ENCODE data around the gene PRKCA.

PRKCA gene

GRCh38 chr17:66777689-66778225 lies 475.3 kb downstream of the PRKCA start:
- TF ChIP-seq, protein P1, sequence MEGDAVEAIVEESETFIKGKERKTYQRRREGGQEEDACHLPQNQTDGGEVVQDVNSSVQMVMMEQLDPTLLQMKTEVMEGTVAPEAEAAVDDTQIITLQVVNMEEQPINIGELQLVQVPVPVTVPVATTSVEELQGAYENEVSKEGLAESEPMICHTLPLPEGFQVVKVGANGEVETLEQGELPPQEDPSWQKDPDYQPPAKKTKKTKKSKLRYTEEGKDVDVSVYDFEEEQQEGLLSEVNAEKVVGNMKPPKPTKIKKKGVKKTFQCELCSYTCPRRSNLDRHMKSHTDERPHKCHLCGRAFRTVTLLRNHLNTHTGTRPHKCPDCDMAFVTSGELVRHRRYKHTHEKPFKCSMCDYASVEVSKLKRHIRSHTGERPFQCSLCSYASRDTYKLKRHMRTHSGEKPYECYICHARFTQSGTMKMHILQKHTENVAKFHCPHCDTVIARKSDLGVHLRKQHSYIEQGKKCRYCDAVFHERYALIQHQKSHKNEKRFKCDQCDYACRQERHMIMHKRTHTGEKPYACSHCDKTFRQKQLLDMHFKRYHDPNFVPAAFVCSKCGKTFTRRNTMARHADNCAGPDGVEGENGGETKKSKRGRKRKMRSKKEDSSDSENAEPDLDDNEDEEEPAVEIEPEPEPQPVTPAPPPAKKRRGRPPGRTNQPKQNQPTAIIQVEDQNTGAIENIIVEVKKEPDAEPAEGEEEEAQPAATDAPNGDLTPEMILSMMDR (IDR thresholded peaks at IDR 0.05; ENCODE audit: low read depth, low read length) = no peak
- no peak for TF ChIP-seq EZH2phosphoT487 (IDR thresholded peaks at IDR 0.05; ENCODE audit: low read depth)
- Histone ChIP-seq H2AFZ (ENCODE audit: low read depth, low read length) (no peak overlapping the region), H3K79me2 (ENCODE audit: low read length) (no peaks in the 10 kb centered on the region), H4K20me1 (ENCODE audit: insufficient read depth, low read length) (no peaks in the 10 kb centered on the region), H3K4me3 (ENCODE audit: low read length) (no peak overlapping the region), H3K4me1 (ENCODE audit: low read length) (peaks cover 3% of the 10 kb centered on the region; the same call in 1 of the 2 replicates), H3K9ac (ENCODE audit: low read length) (no peak overlapping the region), H3K36me3 (replicated peaks; ENCODE audit: low read depth, low read length) (no peaks in the 10 kb centered on the region), H3K4me2 (ENCODE audit: low read length) (no peak overlapping the region), H3K27me3 (ENCODE audit: low read depth, low read length) (no peaks in the 10 kb centered on the region), H3K9me3 (ENCODE audit: insufficient read depth, low read length) (no peaks in the 10 kb centered on the region), H3K27ac (ENCODE audit: low read length) (no peak overlapping the region)

- Histone ChIP-seq H3K9ac (ENCODE audit: low read length) (no peak overlapping the region), H3K27me3 (ENCODE audit: low read depth, low read length) (no peaks in the 10 kb centered on the region), H3K4me3 (ENCODE audit: low read length) (no peak overlapping the region), H3K36me3 (replicated peaks; ENCODE audit: low read depth, low read length) (no peaks in the 10 kb centered on the region), H3K4me2 (ENCODE audit: low read length) (no peak overlapping the region), H3K4me1 (ENCODE audit: low read length) (peaks cover 3% of the 10 kb centered on the region; the same call in 1 of the 2 replicates), H3K79me2 (ENCODE audit: low read length) (no peaks in the 10 kb centered on the region), H2AFZ (ENCODE audit: low read depth, low read length) (no peak overlapping the region), H3K9me3 (ENCODE audit: insufficient read depth, low read length) (no peaks in the 10 kb centered on the region), H3K27ac (ENCODE audit: low read length) (no peak overlapping the region), H4K20me1 (ENCODE audit: insufficient read depth, low read length) (no peaks in the 10 kb centered on the region)
- TF ChIP-seq, protein P1 (IDR thresholded peaks at IDR 0.05; ENCODE audit: low read depth, low read length) = no peak
These were observed 476.3 kb downstream of the PRKCA start for GRCh38 chr17:66778531-66779236.

DNA sequence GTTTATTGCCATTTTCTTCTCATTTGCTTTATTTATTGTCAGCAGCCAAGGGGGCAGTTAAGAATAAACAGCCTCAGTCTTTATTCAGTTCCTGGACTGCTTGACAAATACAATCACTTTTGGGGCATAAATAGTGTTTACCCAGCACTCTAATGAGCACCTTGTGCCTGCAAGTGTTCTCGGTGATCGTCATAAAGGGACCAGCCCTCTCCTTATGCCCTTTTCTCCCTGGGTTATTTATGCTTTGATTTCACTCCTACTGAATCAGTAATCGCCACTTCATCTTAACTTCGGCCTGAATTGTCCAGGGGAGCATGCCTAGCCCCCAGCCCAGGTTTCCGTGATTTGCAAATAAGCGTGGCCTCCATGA lies 476.8 kb downstream of the PRKCA start:
- H3K4me3 ChIP-seq (ENCODE audit: low read length) = no peak overlapping the region
- H3K4me1 ChIP-seq (ENCODE audit: low read length) = peaks cover 3% of the 10 kb centered on the region; the same call in 1 of the 2 replicates
- H3K9ac ChIP-seq (ENCODE audit: low read length) = no peak overlapping the region
- no peaks in the 10 kb centered on the region for H3K27me3 ChIP-seq (ENCODE audit: low read depth, low read length)
- H3K4me2 ChIP-seq (ENCODE audit: low read length) = no peak overlapping the region
- H3K9me3 ChIP-seq (ENCODE audit: insufficient read depth, low read length) = no peaks in the 10 kb centered on the region
- H3K27ac ChIP-seq (ENCODE audit: low read length) = no peak overlapping the region
- H2AFZ ChIP-seq (ENCODE audit: low read depth, low read length) = no peak overlapping the region
- TF ChIP-seq, protein P1 (IDR thresholded peaks at IDR 0.05; ENCODE audit: low read depth, low read length) = no peak
- TF ChIP-seq EZH2phosphoT487 (IDR thresholded peaks at IDR 0.05; ENCODE audit: low read depth) = no peak
- H3K79me2 ChIP-seq (ENCODE audit: low read length) = no peaks in the 10 kb centered on the region
- H3K36me3 ChIP-seq (replicated peaks; ENCODE audit: low read depth, low read length) = no peaks in the 10 kb centered on the region
- H4K20me1 ChIP-seq (ENCODE audit: insufficient read depth, low read length) = no peaks in the 10 kb centered on the region

- Histone ChIP-seq H3K4me2 (ENCODE audit: low read length) (no peak overlapping the region), H3K27ac (ENCODE audit: low read length) (no peak overlapping the region), H3K4me1 (ENCODE audit: low read length) (peaks cover 3% of the 10 kb centered on the region; the same call in 1 of the 2 replicates), H3K9ac (ENCODE audit: low read length) (no peak overlapping the region), H3K9me3 (ENCODE audit: insufficient read depth, low read length) (no peaks in the 10 kb centered on the region), H4K20me1 (ENCODE audit: insufficient read depth, low read length) (no peaks in the 10 kb centered on the region), H3K36me3 (replicated peaks; ENCODE audit: low read depth, low read length) (no peaks in the 10 kb centered on the region), H3K79me2 (ENCODE audit: low read length) (no peaks in the 10 kb centered on the region), H3K27me3 (ENCODE audit: low read depth, low read length) (no peaks in the 10 kb centered on the region), H2AFZ (ENCODE audit: low read depth, low read length) (no peak overlapping the region), H3K4me3 (ENCODE audit: low read length) (no peak overlapping the region)
- TF ChIP-seq, protein P1 (IDR thresholded peaks at IDR 0.05; ENCODE audit: low read depth, low read length) = no peak
- no peak for TF ChIP-seq EZH2phosphoT487 (IDR thresholded peaks at IDR 0.05; ENCODE audit: low read depth)
These were observed 478.7 kb downstream of the PRKCA start for GRCh38 chr17:66781135-66781534.
